ENCODE data around the gene ARL6.

- TF ChIP-seq POLR2A (IDR thresholded peaks at IDR 0.05; ENCODE audit: low read length) (no peak), GATA1 (IDR thresholded peaks at IDR 0.05; ENCODE audit: low read depth, low read length) (no peak)
Measured at GRCh38 chr3:97804471-97804870, 39.9 kb downstream of the ARL6 start.

All from erythroblast (primary cell).